D721Med (cell line): ENCODE data around the gene SIRT3.
"Not testable (repeated sequence)": the region's sequence is repeated elsewhere in the genome, so short reads cannot be mapped to it uniquely, and the experiment has no call there.

ENCODE experiments used
- DNase-seq: peaks from one replicate; pipeline ENCODE4 v3.0.0; 2011; ENCODE audit warnings: low spot score; ENCODE audit not compliant: insufficient read length
- FAIRE-seq: peaks from 2 replicates; lab custom pipeline; 2011; peaks lifted over from hg19 to GRCh38; lab: Jason Lieb, UNC
- TF ChIP-seq, protein P1 (sequence below): IDR thresholded peaks from 2 replicates; pipeline ENCODE4 v1.5.1; 2012; ENCODE audit warnings: mild to moderate bottlenecking, control low read depth; ENCODE audit not compliant: insufficient read depth; ENCODE audit errors: missing control alignments

Gene SIRT3

DNA sequence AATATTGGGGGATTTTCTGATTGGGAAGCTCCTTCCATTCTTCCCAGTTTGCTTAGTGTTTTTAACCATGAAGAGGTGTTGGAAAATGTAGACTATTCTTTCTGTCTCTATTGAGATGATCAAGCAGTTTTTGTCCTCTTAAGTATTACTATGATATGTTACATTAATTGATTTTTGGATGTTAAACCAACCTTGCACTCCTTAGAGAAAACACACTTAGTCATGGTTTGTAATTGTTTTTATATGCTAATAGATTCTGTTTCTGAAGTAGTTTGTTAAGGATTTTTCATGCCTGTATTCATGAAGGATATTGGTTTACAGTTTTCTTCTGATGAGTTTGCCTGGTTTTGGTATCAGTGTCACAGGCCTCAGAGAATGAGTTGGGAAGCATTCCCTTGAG lies 40.1 kb upstream of the SIRT3 start:
- DNase-seq, result no peak
- no peak for FAIRE-seq

DNA sequence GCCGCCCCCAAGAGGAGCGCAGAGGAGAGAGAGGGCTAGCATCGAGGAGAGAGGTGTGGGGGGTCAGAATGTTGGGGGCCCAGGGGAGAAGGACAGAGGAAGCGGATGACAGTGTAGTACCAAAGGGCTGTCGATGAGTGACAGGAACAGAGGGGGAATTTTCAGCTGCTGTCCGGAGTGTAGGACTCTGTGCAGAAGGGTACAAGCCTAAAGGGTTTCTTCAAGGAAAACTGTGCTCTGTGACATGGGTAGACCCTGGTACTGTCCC lies 36.7 kb upstream of the SIRT3 start:
- TF ChIP-seq, protein P1, sequence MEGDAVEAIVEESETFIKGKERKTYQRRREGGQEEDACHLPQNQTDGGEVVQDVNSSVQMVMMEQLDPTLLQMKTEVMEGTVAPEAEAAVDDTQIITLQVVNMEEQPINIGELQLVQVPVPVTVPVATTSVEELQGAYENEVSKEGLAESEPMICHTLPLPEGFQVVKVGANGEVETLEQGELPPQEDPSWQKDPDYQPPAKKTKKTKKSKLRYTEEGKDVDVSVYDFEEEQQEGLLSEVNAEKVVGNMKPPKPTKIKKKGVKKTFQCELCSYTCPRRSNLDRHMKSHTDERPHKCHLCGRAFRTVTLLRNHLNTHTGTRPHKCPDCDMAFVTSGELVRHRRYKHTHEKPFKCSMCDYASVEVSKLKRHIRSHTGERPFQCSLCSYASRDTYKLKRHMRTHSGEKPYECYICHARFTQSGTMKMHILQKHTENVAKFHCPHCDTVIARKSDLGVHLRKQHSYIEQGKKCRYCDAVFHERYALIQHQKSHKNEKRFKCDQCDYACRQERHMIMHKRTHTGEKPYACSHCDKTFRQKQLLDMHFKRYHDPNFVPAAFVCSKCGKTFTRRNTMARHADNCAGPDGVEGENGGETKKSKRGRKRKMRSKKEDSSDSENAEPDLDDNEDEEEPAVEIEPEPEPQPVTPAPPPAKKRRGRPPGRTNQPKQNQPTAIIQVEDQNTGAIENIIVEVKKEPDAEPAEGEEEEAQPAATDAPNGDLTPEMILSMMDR, result no peak
- no peak for FAIRE-seq
- no peak for DNase-seq

More for the DNA sequence above, 40.1 kb upstream of the SIRT3 start:
- TF ChIP-seq, protein P1, result no peak

DNA sequence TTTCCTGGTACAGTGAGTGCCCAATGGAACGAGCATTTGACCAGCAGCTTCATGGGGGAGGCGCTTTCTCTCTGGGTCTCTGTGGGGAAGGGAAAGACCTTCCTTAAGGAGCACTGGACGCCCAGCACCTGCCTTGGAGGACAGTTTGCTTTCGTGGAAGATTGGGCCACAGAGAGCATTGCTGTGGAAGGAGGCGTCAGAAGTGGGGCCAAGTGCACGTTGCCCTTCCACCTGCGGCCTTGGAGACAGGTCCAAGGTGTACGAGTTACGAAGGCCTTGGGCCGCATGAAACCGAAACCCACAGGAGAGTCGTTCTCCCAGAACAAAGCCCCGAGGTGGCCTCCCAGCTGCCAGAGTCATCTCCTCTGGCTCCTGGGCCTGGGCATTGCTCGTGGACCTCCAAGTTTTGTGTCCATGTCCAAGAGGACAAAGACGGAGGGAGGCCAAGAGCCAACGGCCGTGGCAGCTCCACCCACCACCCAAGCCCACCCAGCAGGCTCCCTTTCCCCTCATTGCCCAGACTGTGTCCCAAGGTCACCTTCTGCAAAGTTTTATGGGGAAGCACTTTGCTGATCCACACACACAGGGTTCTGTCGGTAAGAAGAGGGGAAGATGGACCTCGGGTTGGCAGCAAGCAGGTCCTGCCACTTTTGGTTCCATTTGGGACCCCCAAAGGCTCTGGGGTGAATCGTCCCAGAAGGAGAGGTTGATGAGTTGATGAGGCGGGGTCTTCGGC lies 36.2 kb upstream of the SIRT3 start:
- DNase-seq, result no peak
- TF ChIP-seq, protein P1, result no peak
- FAIRE-seq, result no peak

DNA sequence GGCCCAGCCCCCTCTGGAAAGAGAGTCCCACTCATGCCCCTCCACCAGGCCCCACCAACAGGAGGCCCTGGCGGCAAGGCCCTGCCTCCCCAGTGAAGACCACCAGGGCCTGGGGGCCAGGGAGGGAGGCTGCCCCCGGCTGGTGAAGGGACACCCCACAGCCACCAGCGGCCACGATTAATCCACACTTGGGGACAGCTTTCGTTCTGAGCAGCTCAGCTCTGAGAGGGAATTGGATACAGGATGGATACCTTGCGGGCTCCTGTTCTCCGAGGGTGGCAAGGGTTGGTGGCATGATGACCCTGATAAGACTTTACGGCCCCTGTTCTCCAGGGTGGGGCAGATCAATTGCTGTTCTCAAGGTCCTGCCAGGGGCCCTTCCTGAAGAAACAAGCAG lies 35.2 kb upstream of the SIRT3 start:
- TF ChIP-seq, protein P1, result no peak
- FAIRE-seq (no peak), DNase-seq (no peak)

DNA sequence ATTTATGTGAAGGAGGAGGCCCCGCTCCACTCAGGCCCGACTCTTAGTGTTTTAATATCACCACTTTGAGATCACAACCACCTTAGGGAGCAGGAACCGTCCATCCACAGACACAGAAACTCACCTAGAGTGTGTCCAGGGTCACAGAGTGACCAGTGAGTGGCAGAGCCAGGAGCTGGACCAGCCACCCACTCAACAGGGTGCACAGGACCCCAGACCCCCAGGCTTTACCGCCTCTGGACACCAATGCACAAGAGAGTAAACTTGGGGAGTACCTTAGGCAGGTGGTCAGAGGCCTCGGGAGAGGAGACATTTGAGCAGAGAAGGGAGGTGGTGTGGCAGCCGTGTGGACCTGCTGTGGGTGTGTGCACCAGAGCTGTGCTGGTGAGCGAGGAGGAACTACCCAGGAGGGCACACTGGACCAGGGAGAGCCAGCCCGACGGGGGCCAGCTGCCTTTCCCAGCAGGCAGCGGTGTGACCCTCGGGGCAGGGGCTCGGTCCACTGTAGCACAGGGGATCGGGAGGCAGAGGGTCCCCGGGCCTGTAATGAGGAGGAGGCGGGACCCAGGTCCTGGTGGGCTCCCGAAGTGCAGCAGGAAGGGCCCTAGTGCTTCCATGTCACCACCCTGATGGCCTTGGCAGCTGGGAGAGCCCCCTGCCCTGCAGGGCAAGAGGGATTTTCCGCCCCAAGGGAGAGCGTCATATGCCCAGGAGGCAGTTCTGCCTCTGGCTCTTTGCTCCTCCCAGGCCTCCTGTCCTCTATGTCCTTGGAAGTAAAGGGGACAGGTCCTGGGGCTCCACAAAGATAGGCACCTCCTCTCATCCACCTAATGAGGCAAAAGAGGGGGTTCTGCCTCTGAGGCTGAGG lies 34.5 kb upstream of the SIRT3 start:
- FAIRE-seq, result no peak

DNA sequence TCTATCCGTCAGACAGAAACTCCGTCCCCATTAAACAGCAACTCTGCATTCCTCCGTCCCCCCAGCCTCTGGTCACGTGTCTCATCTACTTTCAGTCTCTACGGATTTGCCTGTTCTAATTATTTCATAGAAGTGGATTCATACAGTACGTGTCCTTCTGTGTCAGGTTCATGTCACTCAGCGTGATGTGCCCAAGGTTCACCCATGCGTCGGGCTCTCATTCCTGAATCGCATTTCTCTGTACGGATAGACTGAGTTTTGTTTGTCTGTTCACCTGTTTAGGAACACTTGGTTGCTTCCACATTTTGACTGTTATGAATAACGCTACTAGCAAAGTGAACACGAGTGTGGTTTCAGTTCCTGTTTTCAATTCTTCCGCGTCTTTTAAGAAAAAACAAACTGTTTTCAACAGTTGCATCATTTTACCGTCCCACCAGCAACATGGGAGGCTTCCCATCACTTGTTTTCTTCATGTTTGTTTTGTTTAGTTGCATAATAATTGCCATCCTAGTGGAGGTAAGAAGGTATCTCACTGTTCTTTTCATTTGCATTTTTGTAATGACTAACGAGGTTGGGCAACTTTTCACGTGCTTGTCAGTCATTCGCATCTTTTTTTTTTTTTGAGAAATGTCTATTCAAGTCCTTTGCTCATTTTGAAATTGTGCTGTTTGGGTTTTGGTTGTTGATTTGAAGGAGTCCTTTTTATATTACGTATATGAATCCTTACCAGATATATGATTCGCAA lies 33.2 kb upstream of the SIRT3 start:
- FAIRE-seq (no peak), DNase-seq (no peak)
- TF ChIP-seq, protein P1, result no peak

More for the DNA sequence above, 34.5 kb upstream of the SIRT3 start:
- TF ChIP-seq, protein P1, result no peak
- DNase-seq, result no peak

DNA sequence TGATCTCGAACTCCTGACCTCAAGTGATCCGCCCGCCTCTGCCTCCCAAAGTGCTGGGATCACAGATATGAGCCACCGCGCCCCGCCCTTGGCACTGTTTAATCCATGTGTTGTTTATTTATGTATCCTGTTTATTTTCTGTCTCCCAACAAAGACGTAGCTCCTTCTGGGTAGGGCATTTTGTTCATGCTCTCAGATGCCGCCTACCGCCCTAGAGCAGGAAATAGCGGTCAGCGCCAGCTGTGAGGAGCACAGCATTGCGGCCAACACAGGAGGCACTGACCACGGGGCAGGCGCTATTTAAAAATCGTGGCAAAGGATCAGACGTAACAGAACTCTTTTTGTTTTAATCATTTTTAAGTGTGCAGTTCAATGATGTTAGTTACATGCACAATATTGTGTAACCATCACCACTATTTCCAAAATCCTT lies 32.6 kb upstream of the SIRT3 start:
- not testable (repeated sequence) for DNase-seq, FAIRE-seq
